ENCODE data around the gene ADAP1.
"Not testable (repeated sequence)": the region's sequence is repeated elsewhere in the genome, so short reads cannot be mapped to it uniquely, and the experiment has no call there.

ADAP1 gene

GRCh38 chr7:909358-910329 lies 44.8 kb downstream of the ADAP1 start:
- no peaks in the 10 kb centered on the region for H3K9me3 Mint-ChIP-seq (ENCODE audit: low read depth)
- H3K4me3 Mint-ChIP-seq, result peak overlapping the region; percentile 78
- no peaks in the 10 kb centered on the region for H3K27me3 Mint-ChIP-seq
- peaks cover 8% of the 10 kb centered on the region for H3K4me1 Mint-ChIP-seq (ENCODE audit: low read depth)
- no peaks in the 10 kb centered on the region for H3K36me3 Mint-ChIP-seq
- H3K27ac Mint-ChIP-seq, result peak overlapping the region; percentile 41

- not testable (repeated sequence) for H3K36me3 Mint-ChIP-seq; H3K9me3 Mint-ChIP-seq (ENCODE audit: low read depth); H3K27ac Mint-ChIP-seq; H3K4me3 Mint-ChIP-seq; H3K27me3 Mint-ChIP-seq; H3K4me1 Mint-ChIP-seq (ENCODE audit: low read depth)
Observed at GRCh38 chr7:908591-909357, 45.7 kb downstream of the ADAP1 start.

- Mint-ChIP-seq H3K4me1 (ENCODE audit: low read depth) (peaks cover 8% of the 10 kb centered on the region), H3K9me3 (ENCODE audit: low read depth) (no peaks in the 10 kb centered on the region), H3K4me3 (no peak overlapping the region), H3K27ac (no peak overlapping the region), H3K27me3 (no peaks in the 10 kb centered on the region), H3K36me3 (no peaks in the 10 kb centered on the region)
Observed at GRCh38 chr7:908159-908581, 46.3 kb downstream of the ADAP1 start.

GRCh38 chr7:907158-907980 lies 47.1 kb downstream of the ADAP1 start:
- Mint-ChIP-seq H3K4me3 (no peak overlapping the region), H3K27ac (no peak overlapping the region), H3K4me1 (ENCODE audit: low read depth) (peaks cover 10% of the 10 kb centered on the region)

GRCh38 chr7:906776-907157 lies 47.7 kb downstream of the ADAP1 start:
- Mint-ChIP-seq H3K27ac (no peak overlapping the region), H3K4me1 (ENCODE audit: low read depth) (peaks cover 10% of the 10 kb centered on the region), H3K36me3 (peaks cover 3% of the 10 kb centered on the region), H3K9me3 (ENCODE audit: low read depth) (no peaks in the 10 kb centered on the region), H3K27me3 (no peaks in the 10 kb centered on the region), H3K4me3 (no peak overlapping the region)

More at GRCh38 chr7:907158-907980, 47.1 kb downstream of the ADAP1 start:
- Mint-ChIP-seq H3K36me3 (peaks cover 3% of the 10 kb centered on the region), H3K9me3 (ENCODE audit: low read depth) (no peaks in the 10 kb centered on the region), H3K27me3 (no peaks in the 10 kb centered on the region)

- no peaks in the 10 kb centered on the region for H3K9me3 Mint-ChIP-seq (ENCODE audit: low read depth)
- peaks cover 3% of the 10 kb centered on the region for H3K36me3 Mint-ChIP-seq
- H3K4me3 Mint-ChIP-seq, result no peak overlapping the region
- H3K27me3 Mint-ChIP-seq, result no peaks in the 10 kb centered on the region
- H3K4me1 Mint-ChIP-seq (ENCODE audit: low read depth), result peaks cover 3% of the 10 kb centered on the region
- H3K27ac Mint-ChIP-seq, result no peak overlapping the region
Observed at GRCh38 chr7:904847-905246, 49.6 kb downstream of the ADAP1 start.

GRCh38 chr7:903921-904755 lies 50.3 kb downstream of the ADAP1 start:
- peaks cover 3% of the 10 kb centered on the region for H3K36me3 Mint-ChIP-seq
- no peak overlapping the region for H3K27ac Mint-ChIP-seq

GRCh38 chr7:902996-903395 lies 51.5 kb downstream of the ADAP1 start:
- Mint-ChIP-seq H3K4me1 (ENCODE audit: low read depth) (peaks cover 2% of the 10 kb centered on the region), H3K36me3 (peaks cover 3% of the 10 kb centered on the region), H3K9me3 (ENCODE audit: low read depth) (no peaks in the 10 kb centered on the region), H3K27ac (no peak overlapping the region), H3K4me3 (no peak overlapping the region), H3K27me3 (no peaks in the 10 kb centered on the region)

More at GRCh38 chr7:903921-904755, 50.3 kb downstream of the ADAP1 start:
- Mint-ChIP-seq H3K4me3 (no peak overlapping the region), H3K27me3 (no peaks in the 10 kb centered on the region), H3K9me3 (ENCODE audit: low read depth) (no peaks in the 10 kb centered on the region), H3K4me1 (ENCODE audit: low read depth) (peaks cover 2% of the 10 kb centered on the region)

- Mint-ChIP-seq H3K27me3 (no peaks in the 10 kb centered on the region), H3K27ac (no peak overlapping the region), H3K4me1 (ENCODE audit: low read depth) (peaks cover 2% of the 10 kb centered on the region), H3K4me3 (no peak overlapping the region), H3K9me3 (ENCODE audit: low read depth) (no peaks in the 10 kb centered on the region), H3K36me3 (peaks cover 3% of the 10 kb centered on the region)
Observed at GRCh38 chr7:901388-902154, 52.9 kb downstream of the ADAP1 start.

- no peak overlapping the region for H3K27ac Mint-ChIP-seq
Observed at GRCh38 chr7:901041-901387, 53.5 kb downstream of the ADAP1 start.

GRCh38 chr7:900331-901040 lies 54.0 kb downstream of the ADAP1 start:
- Mint-ChIP-seq H3K4me3 (no peak overlapping the region), H3K27ac (no peak overlapping the region), H3K9me3 (ENCODE audit: low read depth) (no peaks in the 10 kb centered on the region), H3K27me3 (no peaks in the 10 kb centered on the region), H3K4me1 (ENCODE audit: low read depth) (peaks cover 2% of the 10 kb centered on the region), H3K36me3 (peaks cover 8% of the 10 kb centered on the region)

More at GRCh38 chr7:901041-901387, 53.5 kb downstream of the ADAP1 start:
- Mint-ChIP-seq H3K27me3 (no peaks in the 10 kb centered on the region), H3K4me3 (no peak overlapping the region), H3K9me3 (ENCODE audit: low read depth) (no peaks in the 10 kb centered on the region), H3K36me3 (peaks cover 7% of the 10 kb centered on the region), H3K4me1 (ENCODE audit: low read depth) (peaks cover 2% of the 10 kb centered on the region)

GRCh38 chr7:899806-900205 lies 54.7 kb downstream of the ADAP1 start:
- Mint-ChIP-seq H3K27ac (no peak overlapping the region), H3K4me3 (no peak overlapping the region), H3K4me1 (ENCODE audit: low read depth) (peaks cover 2% of the 10 kb centered on the region), H3K36me3 (peaks cover 8% of the 10 kb centered on the region), H3K9me3 (ENCODE audit: low read depth) (no peaks in the 10 kb centered on the region), H3K27me3 (no peaks in the 10 kb centered on the region)
